Neuronal stem cell (in vitro differentiated cells): ENCODE measurements around the gene ARHGAP22.

Experiments
- DNase-seq: peaks from one replicate; pipeline ENCODE4 v3.0.0-alpha.2; 2013; ENCODE audit warnings: low spot score
- H2AFZ ChIP-seq: one replicate; pipeline ENCODE4 v1.6.1; 2013; ENCODE audit warnings: mild to moderate bottlenecking, low read length, inconsistent platforms
- H2AK5ac ChIP-seq: 2 replicates; pipeline ENCODE4 v1.6.1; 2013; ENCODE audit warnings: low read depth, mild to moderate bottlenecking, inconsistent platforms, low read length, moderate library complexity, mixed read lengths
- H2BK120ac ChIP-seq: 2 replicates; pipeline ENCODE4 v1.6.1; 2013; ENCODE audit warnings: low read depth, mild to moderate bottlenecking, inconsistent platforms, low read length, moderate library complexity, mixed read lengths
- H2BK12ac ChIP-seq: one replicate; pipeline ENCODE4 v1.6.1; 2013; ENCODE audit warnings: low read length, inconsistent platforms
- H2BK15ac ChIP-seq: 2 replicates; pipeline ENCODE4 v1.6.1; 2013; ENCODE audit warnings: mild to moderate bottlenecking, low read length, inconsistent platforms, mixed read lengths
- H2BK5ac ChIP-seq: one replicate; pipeline ENCODE4 v1.6.1; 2013; ENCODE audit warnings: inconsistent platforms, mild to moderate bottlenecking, low read length, moderate library complexity
- H3K14ac ChIP-seq: one replicate; pipeline ENCODE4 v1.6.1; 2013; ENCODE audit warnings: low read length, inconsistent platforms
- H3K18ac ChIP-seq: 2 replicates; pipeline ENCODE4 v1.6.1; 2013; ENCODE audit warnings: low read length, inconsistent platforms
- H3K23ac ChIP-seq: 2 replicates; pipeline ENCODE4 v1.6.1; 2013; ENCODE audit warnings: low read depth, mild to moderate bottlenecking, mixed read lengths, low read length, inconsistent platforms; ENCODE audit not compliant: poor library complexity
- H3K27ac ChIP-seq: replicated peaks from 3 replicates; pipeline ENCODE4 v1.5.1; 2013; ENCODE audit warnings: low read length, inconsistent platforms
- H3K27me3 ChIP-seq, 3 experiments: 2 replicates each; pipeline ENCODE4 v1.6.1; 2013; ENCODE audit warnings: low read length in 3 of 3, mild to moderate bottlenecking in 2 of 3, inconsistent platforms in 1 of 3, low read depth in 1 of 3, mixed read lengths in 1 of 3, moderate library complexity in 1 of 3; ENCODE audit not compliant: control insufficient read depth in 3 of 3, insufficient read depth in 3 of 3
- H3K36me3 ChIP-seq, 2 donors: replicated peaks in 1 of 2; 2 replicates each; pipeline ENCODE4 v1.6.1; 2013; ENCODE audit warnings: low read length in 2 of 2; ENCODE audit not compliant: control insufficient read depth in 2 of 2, insufficient read depth in 2 of 2
- H3K4ac ChIP-seq: 2 replicates; pipeline ENCODE4 v1.6.1; 2013; ENCODE audit warnings: inconsistent platforms, mild to moderate bottlenecking, low read length, moderate library complexity
- H3K4me1 ChIP-seq, 2 donors: 1 replicate in 1 of 2; 2 replicates in 1 of 2; pipeline ENCODE4 v1.6.1; 2013; ENCODE audit warnings: low read length in 2 of 2, low read depth in 1 of 2; ENCODE audit not compliant: control insufficient read depth in 2 of 2, insufficient read depth in 1 of 2
- H3K4me2 ChIP-seq: one replicate; pipeline ENCODE4 v1.6.1; 2013; ENCODE audit warnings: mild to moderate bottlenecking, low read length, inconsistent platforms; ENCODE audit not compliant: insufficient read depth, poor library complexity, severe bottlenecking
- H3K4me3 ChIP-seq, 2 donors: 2 replicates each; pipeline ENCODE4 v1.5.1; 2013; ENCODE audit warnings: low read length in 2 of 2, mild to moderate bottlenecking in 2 of 2, inconsistent platforms in 1 of 2, moderate library complexity in 1 of 2
- H3K79me1 ChIP-seq: one replicate; pipeline ENCODE4 v1.6.1; 2013; ENCODE audit warnings: low read depth, mild to moderate bottlenecking, inconsistent platforms, low read length, moderate library complexity
- H3K9ac ChIP-seq: one replicate; pipeline ENCODE4 v1.6.1; 2013; ENCODE audit warnings: mild to moderate bottlenecking, low read depth, low read length, inconsistent platforms; ENCODE audit not compliant: poor library complexity
- H3K9me3 ChIP-seq, 2 donors: replicated peaks in 1 of 2; 2 replicates each; pipeline versions ENCODE3 to v1.6.1; 2013; ENCODE audit warnings: low read length in 2 of 2, mild to moderate bottlenecking in 2 of 2, inconsistent platforms in 1 of 2, low read depth in 1 of 2, mixed read lengths in 1 of 2, moderate library complexity in 1 of 2; ENCODE audit not compliant: control insufficient read depth in 2 of 2, insufficient read depth in 1 of 2
- H4K8ac ChIP-seq: one replicate; pipeline ENCODE4 v1.6.1; 2013; ENCODE audit warnings: low read depth, mild to moderate bottlenecking, inconsistent platforms, low read length, moderate library complexity
- H4K91ac ChIP-seq: one replicate; pipeline ENCODE4 v1.6.1; 2013; ENCODE audit warnings: low read length, low read depth, mild to moderate bottlenecking, inconsistent platforms; ENCODE audit not compliant: poor library complexity
- WGBS, 2 donors: extraction: QIAGEN DNeasy Blood & Tissue Kit; methylation state at CpG; one replicate each; pipeline ENCODE4 v1.1.7; 2013; ENCODE audit warnings: missing lambda C conversion rate in 2 of 2, mixed read lengths in 1 of 2; ENCODE audit not compliant: insufficient read length in 2 of 2, insufficient replicate concordance in 1 of 2; ENCODE audit errors: extremely low coverage in 2 of 2; 5-methylcytosine and 5-hydroxymethylcytosine counted together

The ARHGAP22 gene

DNA sequence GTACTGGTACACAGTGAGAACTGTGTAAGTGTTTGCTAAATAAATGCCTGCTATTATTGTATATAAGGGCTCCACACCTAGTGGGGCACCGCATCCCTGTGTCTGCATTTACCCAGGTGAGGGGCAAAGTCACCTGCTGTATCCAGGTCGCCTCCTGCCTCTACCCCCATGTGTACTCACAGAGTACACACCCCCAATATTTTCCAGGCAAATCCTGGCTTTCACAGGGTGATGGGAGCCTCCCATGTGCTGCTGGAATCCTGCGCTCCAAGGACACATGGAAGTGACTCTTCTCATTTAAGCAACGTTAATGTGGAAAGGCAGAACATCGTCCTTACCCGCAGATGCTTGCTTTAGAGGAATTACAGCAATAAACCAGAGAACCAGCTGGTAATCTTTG lies 48.2 kb downstream of the ARHGAP22 start:
- Histone ChIP-seq H2AFZ (no peak overlapping the region), H2BK15ac (no peak overlapping the region), H2BK12ac (no peak overlapping the region), H3K27ac (no peak overlapping the region), H3K79me1 (no peaks in the 10 kb centered on the region), H3K14ac (no peak overlapping the region), H2BK5ac (no peak overlapping the region), H4K91ac (no peak overlapping the region), H2AK5ac (no peak overlapping the region), H3K4me2 (no peak overlapping the region), H2BK120ac (no peak overlapping the region), H3K4ac (no peak overlapping the region), H3K27me3 (no peaks in the 10 kb centered on the region), H3K9ac (no peak overlapping the region), H3K4me3 (no peak overlapping the region), H3K4me1 (no peaks in the 10 kb centered on the region), H3K36me3 (no peaks in the 10 kb centered on the region), H3K9me3 (no peaks in the 10 kb centered on the region), H4K8ac (no peak overlapping the region), H3K18ac (no peak overlapping the region), H3K23ac (no peak overlapping the region)
- WGBS, 2 donors = no CpG with 5 or more reads among the region's 6 CpGs
- DNase-seq = no peak

- Histone ChIP-seq H3K9ac (no peak overlapping the region), H2BK12ac (no peak overlapping the region), H3K23ac (no peak overlapping the region), H3K79me1 (no peaks in the 10 kb centered on the region), H4K8ac (no peak overlapping the region), H3K14ac (no peak overlapping the region), H3K4me2 (no peak overlapping the region), H3K4me1 (no peaks in the 10 kb centered on the region), H2AK5ac (no peak overlapping the region), H3K27me3 (no peaks in the 10 kb centered on the region), H2BK120ac (no peak overlapping the region), H3K27ac (no peak overlapping the region), H2BK15ac (no peak overlapping the region), H3K18ac (no peak overlapping the region), H3K4ac (no peak overlapping the region), H2BK5ac (no peak overlapping the region), H2AFZ (no peak overlapping the region), H3K36me3 (no peaks in the 10 kb centered on the region), H3K9me3 (no peaks in the 10 kb centered on the region), H4K91ac (no peak overlapping the region), H3K4me3 (no peak overlapping the region)
- no peak for DNase-seq
- WGBS, 2 donors = no CpG with 5 or more reads among the region's 5 CpGs
Observed at GRCh38 chr10:48556065-48556464, 48.8 kb downstream of the ARHGAP22 start.

DNA sequence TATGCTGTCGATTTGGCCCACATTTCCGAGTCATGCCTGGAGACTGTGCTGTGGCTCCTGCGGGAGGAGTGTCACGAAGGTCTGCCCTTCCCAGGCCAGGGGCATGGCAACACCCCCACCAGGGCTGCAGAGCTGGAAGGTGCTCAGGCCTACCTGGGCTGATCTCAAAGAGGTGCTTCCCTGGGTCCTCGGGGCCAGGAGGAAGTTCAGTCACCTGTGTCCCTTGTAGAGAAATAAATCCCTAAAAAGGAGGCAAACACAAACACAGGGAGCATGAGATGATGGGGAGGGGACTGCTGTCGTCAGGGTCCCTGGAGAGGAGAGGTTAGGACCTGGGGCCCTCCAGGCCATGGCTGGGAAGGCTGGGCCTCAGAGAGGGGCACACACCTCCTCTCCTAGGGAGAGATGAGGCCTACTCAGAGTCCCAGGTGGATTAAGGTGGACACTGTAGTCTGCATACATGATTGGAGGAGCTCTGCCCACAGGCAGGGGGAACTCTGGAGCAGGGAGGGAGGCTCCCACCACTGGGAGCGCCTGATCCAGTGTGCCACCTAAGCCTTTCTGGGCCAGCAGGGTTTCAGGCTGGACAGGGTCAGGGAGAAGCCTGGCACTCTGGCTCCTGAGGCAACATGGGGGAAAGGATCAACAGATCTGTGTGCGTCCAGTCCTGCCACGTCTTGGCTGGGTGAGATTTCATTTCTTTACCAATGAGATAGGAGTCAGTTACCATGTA lies 49.4 kb downstream of the ARHGAP22 start:
- H3K4ac ChIP-seq = no peak overlapping the region
- H3K4me2 ChIP-seq = no peak overlapping the region
- no peak overlapping the region for H4K8ac ChIP-seq
- H3K4me3 ChIP-seq = no peak overlapping the region
- no peak overlapping the region for H4K91ac ChIP-seq
- H3K9me3 ChIP-seq = no peaks in the 10 kb centered on the region
- no peaks in the 10 kb centered on the region for H3K27me3 ChIP-seq
- no peak overlapping the region for H3K14ac ChIP-seq
- peak overlapping the region; percentile 3 for H2BK120ac ChIP-seq
- DNase-seq = no peak
- no peak overlapping the region for H2BK12ac ChIP-seq
- no peak overlapping the region for H3K9ac ChIP-seq
- peak overlapping the region; percentile 4 for H3K18ac ChIP-seq
- no peak overlapping the region for H2BK5ac ChIP-seq
- no peak overlapping the region for H2AK5ac ChIP-seq
- no CpG with 5 or more reads among the region's 9 CpGs for WGBS, 2 donors
- no peaks in the 10 kb centered on the region for H3K36me3 ChIP-seq
- no peaks in the 10 kb centered on the region for H3K4me1 ChIP-seq
- H3K23ac ChIP-seq = no peak overlapping the region
- H3K79me1 ChIP-seq = no peaks in the 10 kb centered on the region
- H2BK15ac ChIP-seq = no peak overlapping the region
- H3K27ac ChIP-seq = no peak overlapping the region
- no peak overlapping the region for H2AFZ ChIP-seq

GRCh38 chr10:48554656-48555055 lies 50.2 kb downstream of the ARHGAP22 start:
- H3K27ac ChIP-seq = no peak overlapping the region
- WGBS, 2 donors = no CpG with 5 or more reads among the region's 3 CpGs
- H2BK15ac ChIP-seq = no peak overlapping the region
- no peak overlapping the region for H3K9ac ChIP-seq
- H4K91ac ChIP-seq = no peak overlapping the region
- H3K4me1 ChIP-seq = no peaks in the 10 kb centered on the region
- no peak overlapping the region for H2BK5ac ChIP-seq
- no peak overlapping the region for H2AK5ac ChIP-seq
- H3K27me3 ChIP-seq = no peaks in the 10 kb centered on the region
- no peak overlapping the region for H2BK12ac ChIP-seq
- no peak for DNase-seq
- H3K4ac ChIP-seq = no peak overlapping the region
- no peak overlapping the region for H4K8ac ChIP-seq
- no peak overlapping the region for H3K4me3 ChIP-seq
- no peak overlapping the region for H2AFZ ChIP-seq
- H3K18ac ChIP-seq = no peak overlapping the region
- no peaks in the 10 kb centered on the region for H3K79me1 ChIP-seq
- no peaks in the 10 kb centered on the region for H3K36me3 ChIP-seq
- H2BK120ac ChIP-seq = no peak overlapping the region
- no peak overlapping the region for H3K4me2 ChIP-seq
- H3K14ac ChIP-seq = no peak overlapping the region
- no peaks in the 10 kb centered on the region for H3K9me3 ChIP-seq
- no peak overlapping the region for H3K23ac ChIP-seq
